Astrocyte (in vitro differentiated cells and primary cell): Measurements from ENCODE around the gene C14orf93. TPM values are rescaled to one million over a fixed set of nuclear protein-coding genes. Genes with fewer than 3 reads are reported as not detected.
"Not testable (repeated sequence)": the region's sequence is repeated elsewhere in the genome, so short reads cannot be mapped to it uniquely, and the experiment has no call there.

Experiments
- DNase-seq: peaks from one replicate; pipeline ENCODE4 v3.0.0-alpha.2; 2010; ENCODE audit warnings: low read depth
- FAIRE-seq: peaks from 2 replicates; lab custom pipeline; 2011; peaks lifted over from hg19 to GRCh38; lab: Jason Lieb, UNC
- H2AFZ ChIP-seq: 2 replicates; pipeline ENCODE4 v1.6.0; 2012; ENCODE audit warnings: low read depth, low read length, inconsistent platforms
- H3K27ac ChIP-seq: 2 replicates; pipeline ENCODE4 v1.5.1; 2011; ENCODE audit warnings: low read depth, low read length, inconsistent platforms
- H3K27me3 ChIP-seq: 2 replicates; pipeline ENCODE4 v1.6.0; 2011; ENCODE audit warnings: low read length, inconsistent platforms; ENCODE audit not compliant: insufficient read depth
- H3K36me3 ChIP-seq: 2 replicates; pipeline ENCODE4 v1.5.1; 2011; ENCODE audit warnings: low read length, inconsistent platforms; ENCODE audit not compliant: insufficient read depth
- H3K4me1 ChIP-seq: 2 replicates; pipeline ENCODE4 v1.5.1; 2011; ENCODE audit warnings: low read length, inconsistent platforms; ENCODE audit not compliant: insufficient read depth
- H3K4me2 ChIP-seq: 2 replicates; pipeline ENCODE4 v1.6.0; 2012; ENCODE audit warnings: low read length, inconsistent platforms
- H3K4me3 ChIP-seq: 2 replicates; pipeline ENCODE4 v1.5.1; 2011; ENCODE audit warnings: low read depth, mild to moderate bottlenecking, low read length, inconsistent platforms; ENCODE audit not compliant: insufficient read depth
- H3K79me2 ChIP-seq: 2 replicates; pipeline ENCODE4 v1.6.0; 2012; ENCODE audit warnings: mild to moderate bottlenecking, low read length, inconsistent platforms; ENCODE audit not compliant: insufficient read depth
- H3K9ac ChIP-seq: 2 replicates; pipeline ENCODE4 v1.6.0; 2012; ENCODE audit warnings: mild to moderate bottlenecking, low read length, inconsistent platforms
- H3K9me3 ChIP-seq: 2 replicates; pipeline ENCODE4 v1.5.1; 2012; ENCODE audit warnings: low read depth, mild to moderate bottlenecking, low read length, inconsistent platforms; ENCODE audit not compliant: insufficient read depth
- H4K20me1 ChIP-seq: 2 replicates; pipeline ENCODE4 v1.6.0; 2012; ENCODE audit warnings: low read length, inconsistent platforms; ENCODE audit not compliant: insufficient read depth
- H3K27ac Mint-ChIP-seq: one replicate; pipeline ENCODE4 v1.8.0; 2021; ENCODE audit warnings: mild to moderate bottlenecking, mixed read lengths; ENCODE audit not compliant: unreplicated experiment
- H3K27me3 Mint-ChIP-seq: one replicate; pipeline ENCODE4 v1.8.0; 2021; ENCODE audit warnings: low read depth, mixed read lengths; ENCODE audit not compliant: unreplicated experiment
- H3K36me3 Mint-ChIP-seq: one replicate; pipeline ENCODE4 v1.8.0; 2021; ENCODE audit warnings: low read depth, mixed read lengths; ENCODE audit not compliant: unreplicated experiment
- H3K4me1 Mint-ChIP-seq: one replicate; pipeline ENCODE4 v1.8.0; 2021; ENCODE audit warnings: low read depth, mixed read lengths; ENCODE audit not compliant: unreplicated experiment
- H3K4me3 Mint-ChIP-seq: one replicate; pipeline ENCODE4 v1.8.0; 2021; ENCODE audit warnings: mild to moderate bottlenecking, moderate library complexity, mixed read lengths; ENCODE audit not compliant: unreplicated experiment
- H3K9me3 Mint-ChIP-seq: one replicate; pipeline ENCODE4 v1.8.0; 2021; ENCODE audit warnings: mild to moderate bottlenecking, mixed read lengths; ENCODE audit not compliant: unreplicated experiment
- CTCF ChIP-seq: IDR thresholded peaks from 2 replicates; pipeline ENCODE4 v1.5.1; 2011; ENCODE audit warnings: low read depth, mild to moderate bottlenecking, inconsistent platforms, low read length, moderate library complexity; ENCODE audit not compliant: insufficient read depth
- EZH2 ChIP-seq: IDR thresholded peaks from 2 replicates; pipeline ENCODE4 v1.6.1; 2012; ENCODE audit warnings: mild to moderate bottlenecking, low read length, inconsistent platforms; ENCODE audit not compliant: insufficient read depth
- total RNA-seq: library from RNA; stranded (reverse); gene quantifications from 2 replicates; pipeline ENCODE4 v1.2.1, GENCODE V29; 2021

The C14orf93 gene
- total RNA-seq, 1 donor from 2014 or later, result 3.6 TPM

- Histone ChIP-seq H3K9me3 (no peaks in the 10 kb centered on the region), H3K27ac (peak overlapping the region; percentile 94), H3K4me3 (peak overlapping the region; percentile 79), H3K36me3 (no peaks in the 10 kb centered on the region), H2AFZ (no peak overlapping the region), H4K20me1 (no peaks in the 10 kb centered on the region), H3K27me3 (no peaks in the 10 kb centered on the region), H3K9ac (no peak overlapping the region), H3K79me2 (no peaks in the 10 kb centered on the region), H3K4me2 (peak overlapping the region; percentile 94), H3K4me1 (peaks cover 22% of the 10 kb centered on the region)
- peaks cover 8% of the 10 kb centered on the region for H3K4me1 Mint-ChIP-seq
- no peaks in the 10 kb centered on the region for H3K36me3 Mint-ChIP-seq
- H3K9me3 Mint-ChIP-seq, result no peaks in the 10 kb centered on the region
- peak overlapping the region; percentile 92 for H3K4me3 Mint-ChIP-seq
- no peak overlapping the region for H3K27ac Mint-ChIP-seq
- no peak for FAIRE-seq
- no peaks in the 10 kb centered on the region for H3K27me3 Mint-ChIP-seq
- no peak for TF ChIP-seq EZH2
- no peak for TF ChIP-seq CTCF
- no peak for DNase-seq
These were observed 4.3 kb downstream of the C14orf93 start for GRCh38 chr14:23005451-23006187.

GRCh38 chr14:23004274-23004673 lies 5.7 kb downstream of the C14orf93 start:
- not testable (repeated sequence) for H4K20me1 ChIP-seq, H2AFZ ChIP-seq, H3K27me3 ChIP-seq, H3K9me3 ChIP-seq, H3K4me2 ChIP-seq, H3K27me3 Mint-ChIP-seq, FAIRE-seq, H3K27ac Mint-ChIP-seq, H3K9ac ChIP-seq, H3K36me3 ChIP-seq, H3K9me3 Mint-ChIP-seq, H3K4me3 ChIP-seq, H3K4me3 Mint-ChIP-seq, DNase-seq, H3K36me3 Mint-ChIP-seq, H3K27ac ChIP-seq, H3K79me2 ChIP-seq, H3K4me1 Mint-ChIP-seq
- H3K4me1 ChIP-seq, result peaks cover 17% of the 10 kb centered on the region

DNA sequence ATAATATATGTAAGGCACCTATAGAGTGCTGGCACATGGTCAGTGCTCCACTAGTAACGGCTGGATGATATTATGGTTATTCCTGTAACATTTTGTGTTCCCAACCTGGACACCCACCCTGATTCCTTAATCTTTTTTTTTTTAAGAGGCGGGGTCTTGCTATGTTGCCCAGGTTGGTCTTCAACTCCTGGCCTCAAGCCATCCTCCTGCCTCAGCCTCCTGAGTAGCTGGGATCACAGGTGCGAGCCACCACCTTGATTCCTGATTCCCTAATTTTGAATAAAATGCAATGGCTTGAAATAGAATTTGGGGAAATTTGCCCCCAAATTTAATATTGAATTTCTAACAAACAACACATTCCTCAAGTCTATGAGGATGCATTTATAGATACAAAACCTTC lies 7.4 kb downstream of the C14orf93 start:
- no peak overlapping the region for H3K4me3 Mint-ChIP-seq
- H3K9ac ChIP-seq, result no peak overlapping the region
- H3K4me3 ChIP-seq, result no peak overlapping the region
- H2AFZ ChIP-seq, result no peak overlapping the region
- H4K20me1 ChIP-seq, result no peaks in the 10 kb centered on the region
- H3K4me2 ChIP-seq, result no peak overlapping the region
- H3K4me1 ChIP-seq, result peaks cover 15% of the 10 kb centered on the region
- no peak for TF ChIP-seq CTCF
- H3K27me3 Mint-ChIP-seq, result no peaks in the 10 kb centered on the region
- no peaks in the 10 kb centered on the region for H3K9me3 ChIP-seq
- no peaks in the 10 kb centered on the region for H3K36me3 Mint-ChIP-seq
- no peaks in the 10 kb centered on the region for H3K9me3 Mint-ChIP-seq
- DNase-seq, result no peak
- no peaks in the 10 kb centered on the region for H3K79me2 ChIP-seq
- no peak overlapping the region for H3K27ac ChIP-seq
- H3K27ac Mint-ChIP-seq, result no peak overlapping the region
- FAIRE-seq, result no peak
- no peaks in the 10 kb centered on the region for H3K27me3 ChIP-seq
- no peaks in the 10 kb centered on the region for H3K36me3 ChIP-seq
- peaks cover 7% of the 10 kb centered on the region for H3K4me1 Mint-ChIP-seq
